H9 (cell line): ENCODE results near the gene SARS1. TPM values are rescaled to one million over a fixed set of nuclear protein-coding genes. Genes with fewer than 3 reads are reported as not detected.

Experiments used
- DNase-seq: peaks from one replicate; pipeline ENCODE4 v3.0.0-alpha.2; 2017
- H2AFZ ChIP-seq: one replicate; pipeline ENCODE4 v1.6.1; 2013; ENCODE audit warnings: mild to moderate bottlenecking, low read length, control low read depth, moderate library complexity
- H2AK5ac ChIP-seq: 2 replicates; pipeline ENCODE4 v1.6.1; 2013; ENCODE audit warnings: low read length, control low read depth, mixed read lengths; ENCODE audit not compliant: insufficient read length
- H2BK120ac ChIP-seq: one replicate; pipeline ENCODE4 v1.6.1; 2013; ENCODE audit warnings: low read depth, mild to moderate bottlenecking, low read length, control low read depth, inconsistent platforms; ENCODE audit not compliant: poor library complexity, severe bottlenecking
- H2BK12ac ChIP-seq: 2 replicates; pipeline ENCODE4 v1.6.1; 2013; ENCODE audit warnings: low read length, control low read depth, mixed read lengths, low read depth; ENCODE audit not compliant: insufficient read length
- H2BK15ac ChIP-seq: 2 replicates; pipeline ENCODE4 v1.6.1; 2013; ENCODE audit warnings: low read depth, low read length, control low read depth
- H2BK20ac ChIP-seq: one replicate; pipeline ENCODE4 v1.6.1; 2013; ENCODE audit warnings: low read depth, mild to moderate bottlenecking, low read length, control low read depth, inconsistent platforms; ENCODE audit not compliant: poor library complexity, severe bottlenecking
- H2BK5ac ChIP-seq: 2 replicates; pipeline ENCODE4 v1.6.1; 2013; ENCODE audit warnings: low read length, control low read depth, mixed read lengths; ENCODE audit not compliant: insufficient read length
- H3K14ac ChIP-seq: 2 replicates; pipeline ENCODE4 v1.6.1; 2013; ENCODE audit warnings: low read length, control low read depth; ENCODE audit not compliant: insufficient read depth
- H3K18ac ChIP-seq: 2 replicates; pipeline ENCODE4 v1.6.1; 2013; ENCODE audit warnings: low read depth, mild to moderate bottlenecking, mixed read lengths, low read length, control low read depth; ENCODE audit not compliant: insufficient read length
- H3K23ac ChIP-seq: 2 replicates; pipeline ENCODE4 v1.6.1; 2013; ENCODE audit warnings: low read length, control low read depth, mixed read lengths, low read depth; ENCODE audit not compliant: insufficient read length
- H3K23me2 ChIP-seq: 2 replicates; pipeline ENCODE4 v1.6.1; 2013; ENCODE audit warnings: low read depth, mild to moderate bottlenecking, mixed read lengths, low read length, control low read depth; ENCODE audit not compliant: insufficient read length, poor library complexity, severe bottlenecking
- H3K27ac ChIP-seq: 2 replicates; pipeline ENCODE4 v1.5.1; 2013; ENCODE audit warnings: low read length, control low read depth, mixed read lengths, low read depth; ENCODE audit not compliant: insufficient read length
- H3K27me3 ChIP-seq: 2 replicates; pipeline ENCODE4 v1.6.1; 2013; ENCODE audit warnings: low read length, control low read depth, inconsistent platforms; ENCODE audit not compliant: insufficient read depth
- H3K4ac ChIP-seq: 2 replicates; pipeline ENCODE4 v1.6.1; 2013; ENCODE audit warnings: low read depth, mild to moderate bottlenecking, control low read depth, inconsistent platforms, low read length, moderate library complexity
- H3K4me1 ChIP-seq: 2 replicates; pipeline ENCODE4 v1.6.1; 2013; ENCODE audit warnings: low read length, control low read depth, inconsistent platforms; ENCODE audit not compliant: insufficient read depth
- H3K4me2 ChIP-seq: 2 replicates; pipeline ENCODE4 v1.6.1; 2013; ENCODE audit warnings: low read length, control low read depth, mixed read lengths; ENCODE audit not compliant: insufficient read length, insufficient read depth
- H3K56ac ChIP-seq: 2 replicates; pipeline ENCODE4 v1.6.1; 2013; ENCODE audit warnings: low read depth, mild to moderate bottlenecking, mixed read lengths, low read length, control low read depth; ENCODE audit not compliant: insufficient read length
- H3K79me1 ChIP-seq: 2 replicates; pipeline ENCODE4 v1.6.1; 2013; ENCODE audit warnings: low read depth, mild to moderate bottlenecking, moderate library complexity, low read length, control low read depth, inconsistent platforms; ENCODE audit not compliant: insufficient read depth, poor library complexity, severe bottlenecking
- H3K79me2 ChIP-seq: 2 replicates; pipeline ENCODE4 v1.6.1; 2013; ENCODE audit warnings: low read length, control low read depth, inconsistent platforms; ENCODE audit not compliant: insufficient read depth
- H3K9ac ChIP-seq: 2 replicates; pipeline ENCODE4 v1.6.1; 2013; ENCODE audit warnings: low read length, control low read depth, mixed read lengths; ENCODE audit not compliant: insufficient read length; ENCODE audit errors: extremely low read depth
- H3K9me3 ChIP-seq: one replicate; pipeline ENCODE4 v1.6.1; 2013; ENCODE audit warnings: low read depth, low read length, inconsistent platforms; ENCODE audit not compliant: control insufficient read depth
- H3T11ph ChIP-seq: one replicate; pipeline ENCODE4 v1.6.1; 2013; ENCODE audit warnings: mild to moderate bottlenecking, low read length, control low read depth, inconsistent platforms
- H4K20me1 ChIP-seq: one replicate; pipeline ENCODE4 v1.6.1; 2013; ENCODE audit not compliant: control insufficient read depth, insufficient read length, insufficient read depth
- H4K5ac ChIP-seq: 2 replicates; pipeline ENCODE4 v1.6.1; 2013; ENCODE audit warnings: low read depth, mild to moderate bottlenecking, mixed read lengths, low read length, control low read depth; ENCODE audit not compliant: insufficient read length
- H4K8ac ChIP-seq: replicated peaks from 2 replicates; pipeline ENCODE4 v1.6.1; 2013; ENCODE audit warnings: low read length, control low read depth, mixed read lengths, low read depth; ENCODE audit not compliant: insufficient read length
- H4K91ac ChIP-seq: 2 replicates; pipeline ENCODE4 v1.6.1; 2013; ENCODE audit warnings: low read depth, mild to moderate bottlenecking, moderate library complexity, mixed read lengths, low read length, control low read depth; ENCODE audit not compliant: insufficient read length
- H3K27ac Mint-ChIP-seq, 3 experiments: 2 replicates in 2 of 3; 3 replicates in 1 of 3; pipeline ENCODE4 v1.8.0; 2020 to 2021; ENCODE audit warnings: mixed read lengths in 3 of 3, mild to moderate bottlenecking in 1 of 3, moderate library complexity in 1 of 3
- H3K27me3 Mint-ChIP-seq: 2 replicates; pipeline ENCODE4 v1.8.0; 2021; ENCODE audit warnings: low read depth, mild to moderate bottlenecking, moderate library complexity, mixed read lengths
- H3K36me3 Mint-ChIP-seq, 3 experiments: 2 replicates in 2 of 3; 3 replicates in 1 of 3; pipeline ENCODE4 v1.8.0; 2020 to 2021; ENCODE audit warnings: low read depth in 3 of 3, mixed read lengths in 3 of 3; ENCODE audit not compliant: insufficient read depth in 1 of 3
- H3K4me1 Mint-ChIP-seq, 2 experiments: 2 replicates each; pipeline ENCODE4 v1.8.0; 2020; ENCODE audit warnings: mixed read lengths in 2 of 2
- H3K4me3 Mint-ChIP-seq, 2 experiments: 2 replicates in 1 of 2; 3 replicates in 1 of 2; pipeline ENCODE4 v1.8.0; 2020 to 2021; ENCODE audit warnings: mild to moderate bottlenecking in 2 of 2, mixed read lengths in 2 of 2, moderate library complexity in 1 of 2
- H3K9me3 Mint-ChIP-seq, 2 experiments: 2 replicates in 1 of 2; 3 replicates in 1 of 2; pipeline ENCODE4 v1.8.0; 2020; ENCODE audit warnings: mild to moderate bottlenecking in 2 of 2, mixed read lengths in 2 of 2, moderate library complexity in 1 of 2
- CTCF ChIP-seq: fragments of 200-600 bp; sonication (generic); conservative IDR thresholded peaks from 3 replicates; pipeline ENCODE4 v1.8.0; 2021; ENCODE audit warnings: antibody characterized with exemption, mild to moderate bottlenecking
- WGBS: extraction: QIAGEN DNeasy Blood & Tissue Kit; methylation state at CpG from one replicate; pipeline ENCODE4 v1.1.7; 2013; ENCODE audit warnings: missing lambda C conversion rate, low lambda C conversion rate, mixed read lengths; ENCODE audit not compliant: insufficient read length; ENCODE audit errors: extremely low coverage; 5-methylcytosine and 5-hydroxymethylcytosine counted together
- total RNA-seq: library from RNA; stranded (reverse); gene quantifications from 2 replicates; pipeline ENCODE4 v1.2.1, GENCODE V29; 2021

Gene SARS1
- total RNA-seq, 1 experiment from 2014 or later, result 139 TPM

- Histone ChIP-seq H3K4me1 (no peaks in the 10 kb centered on the region; the same call in 1 of the 2 replicates), H2BK15ac (no peak overlapping the region), H4K20me1 (no peaks in the 10 kb centered on the region), H3K79me2 (no peaks in the 10 kb centered on the region), H3K14ac (no peak overlapping the region), H3K79me1 (no peaks in the 10 kb centered on the region), H2BK120ac (no peak overlapping the region), H3K23me2 (no peaks in the 10 kb centered on the region), H3K23ac (no peak overlapping the region), H3K56ac (no peak overlapping the region), H3K18ac (no peak overlapping the region), H3K4me2 (no peak overlapping the region), H3K9me3 (no peaks in the 10 kb centered on the region), H3T11ph (no peak overlapping the region), H2AFZ (no peak overlapping the region), H2BK5ac (no peak overlapping the region), H2BK20ac (no peak overlapping the region), H3K27me3 (no peaks in the 10 kb centered on the region), H4K8ac (no peak overlapping the region), H3K27ac (no peak overlapping the region), H2AK5ac (no peak overlapping the region), H2BK12ac (no peak overlapping the region), H4K5ac (no peak overlapping the region), H3K9ac (no peak overlapping the region), H4K91ac (no peak overlapping the region), H3K4ac (no peak overlapping the region)
- Mint-ChIP-seq H3K36me3 (peaks cover 9 to 48% (median 47%) of the 10 kb centered on the region in 3 experiments; a peak in 6 of 7 replicates), H3K4me3 (no peak overlapping the region), H3K9me3 (no peaks in the 10 kb centered on the region; a peak in 1 of 5 replicates), H3K4me1 (peaks cover 21 to 23% of the 10 kb centered on the region in 2 experiments), H3K27ac (peak overlapping the region; percentile 17 to 81 (median 28); a peak in 2 of 7 replicates), H3K27me3 (no peaks in the 10 kb centered on the region)
- no peak for DNase-seq
- no CpG with 5 or more reads among the region's 6 CpGs for WGBS
- no peak for TF ChIP-seq CTCF
Observed at GRCh38 chr1:109271458-109271857, 57.7 kb downstream of the SARS1 start.
